A673 (cell line): Measurements from ENCODE around the gene USP3. TPM values are rescaled to one million over a fixed set of nuclear protein-coding genes. Genes with fewer than 3 reads are reported as not detected.
A peak's percentile ranks its signal among the peaks of the same experiment; 100 is the strongest.

Experiments used
- BruUV-seq: library from RNA; stranded (reverse); fragments of 400-500 nt; replicated peaks from 2 replicates; lab custom pipeline; 2021; lab: Mats Ljungman, UMichigan
- CTCF ChIA-PET: fragments of 300-600 bp; sonication (Branson Sonifier 250); formaldehyde crosslinking; loops from one replicate; lab custom pipeline; 2022; ENCODE audit warnings: antibody characterized with exemption; lab: Charles Lee
- POLR2A ChIA-PET: fragments of 300-600 bp; sonication (Branson Sonifier 250); formaldehyde crosslinking; loops from one replicate; lab custom pipeline; 2022; ENCODE audit warnings: antibody characterized with exemption; ENCODE audit not compliant: low non-redundant PET; lab: Charles Lee
- DNase-seq: peaks from one replicate; pipeline ENCODE4 v3.0.0-alpha.2; 2015; ENCODE audit warnings: low spot score
- H3K27ac ChIP-seq: fragments of 200-600 bp; sonication (generic); 2 replicates; pipeline ENCODE4 v1.5.1; 2016; ENCODE audit warnings: mixed run types, low read depth, mild to moderate bottlenecking, mixed read lengths, antibody characterized with exemption, low read length; ENCODE audit not compliant: poor library complexity, severe bottlenecking
- H3K27me3 ChIP-seq: fragments of 200-600 bp; sonication (generic); replicated peaks from 2 replicates; pipeline ENCODE4 v1.6.1; 2017; ENCODE audit warnings: mixed run types, low read depth, mild to moderate bottlenecking, mixed read lengths, antibody characterized with exemption, low read length; ENCODE audit not compliant: insufficient read depth, poor library complexity
- H3K36me3 ChIP-seq: fragments of 200-600 bp; sonication (generic); 2 replicates; pipeline ENCODE4 v1.6.1; 2016; ENCODE audit warnings: mixed run types, mild to moderate bottlenecking, mixed read lengths, antibody characterized with exemption, low read length; ENCODE audit not compliant: insufficient read depth, poor library complexity, severe bottlenecking
- H3K4me1 ChIP-seq: fragments of 200-600 bp; sonication (generic); 2 replicates; pipeline ENCODE4 v1.6.1; 2017; ENCODE audit warnings: mixed run types, mild to moderate bottlenecking, mixed read lengths, antibody characterized with exemption, low read length; ENCODE audit not compliant: insufficient read depth, poor library complexity, severe bottlenecking
- H3K4me3 ChIP-seq: fragments of 200-600 bp; sonication (generic); 2 replicates; pipeline ENCODE4 v1.5.1; 2016; ENCODE audit warnings: low read depth, mixed run types, mild to moderate bottlenecking, mixed read lengths, low read length; ENCODE audit not compliant: poor library complexity, severe bottlenecking
- H3K9me3 ChIP-seq: fragments of 200-600 bp; sonication (generic); 2 replicates; pipeline ENCODE4 v1.6.1; 2016; ENCODE audit warnings: mixed run types, low read depth, mild to moderate bottlenecking, mixed read lengths, antibody characterized with exemption, low read length; ENCODE audit not compliant: poor library complexity, severe bottlenecking
- CTCF ChIP-seq: fragments of 300-800, 200-600 bp; sonication (generic); conservative IDR thresholded peaks from 2 replicates; pipeline ENCODE4 v1.5.1; 2017; ENCODE audit warnings: low read depth, mild to moderate bottlenecking, antibody characterized with exemption, low read length, moderate library complexity, mixed read lengths
- EZH2 ChIP-seq: fragments of 200-600 bp; sonication (generic); IDR thresholded peaks from 2 replicates; pipeline ENCODE4 v1.6.1; 2017; ENCODE audit warnings: borderline replicate concordance, low read depth, mild to moderate bottlenecking, mixed read lengths, antibody characterized with exemption, low read length; ENCODE audit not compliant: poor library complexity, severe bottlenecking
- intact Hi-C: fragments of 100-400 bp; cut with micrococcal nuclease; formaldehyde crosslinking; loops from one replicate; pipeline ENCODE4 v1.10.0; 2022; ENCODE audit not compliant: unreplicated experiment
- total RNA-seq: library from RNA; stranded (reverse); gene quantifications from 2 replicates; pipeline ENCODE4 v1.2.3, GENCODE V29; 2021

Gene USP3
- total RNA-seq, 1 experiment from 2014 or later, result 65.3 TPM

GRCh38 chr15:63509955-63510940 is 5.9 kb downstream of the USP3 start:
- TF ChIP-seq CTCF (no peak), EZH2 (no peak)
- POLR2A ChIA-PET, result interaction anchor here (0.7 kb wide), 1 partner anchor 9 kb away, joined by 3 read pairs; no protein-coding TSS in a partner anchor
- intact Hi-C loops, result loop anchor here (10.0 kb wide), 1 partner anchor 225 kb away; no protein-coding TSS in a partner anchor
- CTCF ChIA-PET, result interaction anchor here (0.6 kb wide), 1 partner anchor 23 kb away, joined by 3 read pairs; no protein-coding TSS in a partner anchor
- H3K36me3 ChIP-seq, result no peaks in the 10 kb centered on the region
- H3K27me3 ChIP-seq, result no peaks in the 10 kb centered on the region
- H3K4me1 ChIP-seq, result peaks cover 74% of the 10 kb centered on the region
- BruUV-seq, result no TSS peak
- peak; percentile 74 for DNase-seq
- no peaks in the 10 kb centered on the region for H3K9me3 ChIP-seq
- peak overlapping the region; percentile 2 for H3K27ac ChIP-seq
- peak overlapping the region; percentile 2 for H3K4me3 ChIP-seq

- Histone ChIP-seq H3K27me3 (no peaks in the 10 kb centered on the region), H3K9me3 (no peaks in the 10 kb centered on the region), H3K27ac (no peak overlapping the region), H3K36me3 (no peaks in the 10 kb centered on the region), H3K4me1 (peaks cover 73% of the 10 kb centered on the region), H3K4me3 (no peak overlapping the region)
- DNase-seq, result no peak
- ChIA-PET POLR2A (no interaction called here), CTCF (no interaction called here)
- BruUV-seq, result no TSS peak
- TF ChIP-seq EZH2 (no peak), CTCF (no peak)
- intact Hi-C loops, result no loop called here
Observed at GRCh38 chr15:63512148-63512547, 7.8 kb downstream of the USP3 start.

GRCh38 chr15:63513271-63513670 is 8.9 kb downstream of the USP3 start:
- BruUV-seq, result no TSS peak
- Histone ChIP-seq H3K36me3 (no peaks in the 10 kb centered on the region), H3K9me3 (no peaks in the 10 kb centered on the region), H3K27me3 (no peaks in the 10 kb centered on the region), H3K27ac (no peak overlapping the region), H3K4me3 (no peak overlapping the region), H3K4me1 (peaks cover 61% of the 10 kb centered on the region)
- ChIA-PET CTCF (no interaction called here), POLR2A (no interaction called here)
- intact Hi-C loops, result no loop called here
- TF ChIP-seq CTCF, result no peak
- TF ChIP-seq EZH2, result no peak
- DNase-seq, result no peak
